ENCODE results near the gene JTB. TPM values are rescaled to one million over a fixed set of nuclear protein-coding genes. Genes with fewer than 3 reads are reported as not detected.

JTB gene
- total and polyA plus RNA-seq, 2 of the 4 experiments (the other 2 are of a cell fraction) = 123 to 138 TPM

DNA sequence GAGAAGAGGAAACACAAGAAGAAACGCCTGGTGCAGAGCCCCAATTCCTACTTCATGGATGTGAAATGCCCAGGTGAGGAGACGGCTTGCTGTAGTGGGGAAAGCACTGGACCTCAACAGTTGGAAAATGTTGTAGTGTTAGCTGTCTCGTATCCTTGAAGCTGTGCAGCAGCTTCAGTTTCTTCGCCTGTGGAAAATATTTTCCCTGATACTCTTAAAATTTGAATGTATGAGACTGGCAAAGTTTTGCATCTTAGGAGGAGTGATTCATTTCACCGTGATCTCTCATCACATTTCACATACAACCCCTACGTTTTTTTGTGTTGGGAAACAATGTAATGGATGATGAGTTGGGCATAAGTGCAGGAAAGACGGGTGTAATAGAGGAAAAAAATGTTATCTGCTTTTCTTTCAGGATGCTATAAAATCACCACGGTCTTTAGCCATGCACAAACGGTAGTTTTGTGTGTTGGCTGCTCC is 13.7 kb upstream of the JTB start:
- peak overlapping the region; percentile 86 for H3K4me2 ChIP-seq (ENCODE audit: low read depth, low read length)
- no peaks in the 10 kb centered on the region for H3K9me3 ChIP-seq (ENCODE audit: control insufficient read depth, insufficient read depth, low read length)
- H2BK20ac ChIP-seq (ENCODE audit: low read depth, low read length) = no peak overlapping the region
- peak overlapping the region; percentile 83 for H3K27ac ChIP-seq (ENCODE audit: insufficient read depth, low read length)
- ChIA-PET POLR2A (ENCODE audit: unreplicated experiment) (no interaction called here), CTCF (no interaction called here)
- ATAC-seq (ENCODE audit: low read depth) (no peak), DNase-seq (no peak)
- 0 out of 2 replicates have a peak, but pooled peaks have one; percentile 7 for TF ChIP-seq CEBPB (IDR thresholded peaks at IDR 0.05; ENCODE audit: low read depth, low read length)
- TF ChIP-seq RCOR1 (IDR thresholded peaks at IDR 0.05; ENCODE audit: insufficient replicate concordance, low read length) = no peak
- H3K23ac ChIP-seq (ENCODE audit: low read depth, low read length) = peak overlapping the region; percentile 99; the same call in 1 of the 2 replicates
- H2BK5ac ChIP-seq (ENCODE audit: low read depth, low read length, poor library complexity, severe bottlenecking) = no peak overlapping the region
- H3K9me1 ChIP-seq (ENCODE audit: insufficient read depth, low read length) = peaks cover 4% of the 10 kb centered on the region; the same call in 1 of the 2 replicates
- WGBS, 2 experiments (ENCODE audit: extremely low coverage in 2 of 2, insufficient read length in 1 of 2) = no CpG with 5 or more reads among the region's 9 CpGs
- in situ Hi-C loops (cut with MboI; ENCODE audit: low sequenced_read_pairs) (no loop called here), intact Hi-C loops (cut with micrococcal nuclease) (loop anchor here (2.0 kb wide), 2 partner anchors 166 to 192 kb away; no protein-coding TSS in a partner anchor), dilution Hi-C loops (cut with HindIII; ENCODE audit: low sequenced_read_pairs, unreplicated experiment) (no loop called here)
- peak overlapping the region; percentile 3 to 99 for H4K8ac ChIP-seq (ENCODE audit: low read depth in 2 of 2, low read length in 2 of 2)
- peaks cover 28% of the 10 kb centered on the region for H3K36me3 ChIP-seq (ENCODE audit: control insufficient read depth, insufficient read depth, low read length)
- H4K91ac ChIP-seq (ENCODE audit: insufficient read depth, low read depth, low read length) = peak overlapping the region; percentile 93; the same call in 1 of the 2 replicates
- 0 out of 2 replicates have a peak overlapping the region, but pooled peaks have one; percentile 64 for H2BK120ac ChIP-seq (ENCODE audit: low read depth, low read length)
- peak overlapping the region; percentile 26; the same call in 1 of the 2 replicates for H4K5ac ChIP-seq (ENCODE audit: low read depth, low read length)
- no peak overlapping the region for H3K18ac ChIP-seq (ENCODE audit: low read depth, low read length)
- peak overlapping the region; percentile 99 for H2AK9ac ChIP-seq (replicated peaks; ENCODE audit: low read depth, low read length, poor library complexity)
- peak overlapping the region; percentile 86 for H3K9ac ChIP-seq (ENCODE audit: low read depth, low read length)
- 0 out of 2 replicates have a peak, but pooled peaks cover 2% of the 10 kb centered on the region for H3K4me1 ChIP-seq (ENCODE audit: control insufficient read depth, insufficient read depth, low read length)
- no peaks in the 10 kb centered on the region for H3K27me3 ChIP-seq (ENCODE audit: control insufficient read depth, insufficient read depth, low read length)
- peak overlapping the region; percentile 99 for H3K4ac ChIP-seq (ENCODE audit: low read depth, low read length)
- no peak overlapping the region for H2AFZ ChIP-seq (replicated peaks; ENCODE audit: low read length, poor library complexity)
- H4K20me1 ChIP-seq (ENCODE audit: insufficient read depth, low read length) = peaks cover 23% of the 10 kb centered on the region; the same call in 1 of the 2 replicates
- peak overlapping the region; percentile 94 for H3K56ac ChIP-seq (ENCODE audit: extremely low read depth, insufficient read depth, low read length)
- peak overlapping the region; percentile 98 for H2AK5ac ChIP-seq (ENCODE audit: low read depth, low read length)
- no peak overlapping the region for H2BK15ac ChIP-seq (ENCODE audit: low read depth, low read length)
- H3K14ac ChIP-seq (replicated peaks; ENCODE audit: low read depth, low read length) = peak overlapping the region; percentile 100
- peaks cover 17 to 41% of the 10 kb centered on the region in 2 experiments for H3K79me1 ChIP-seq (ENCODE audit: low read depth in 1 of 2, low read length in 2 of 2)
- BruUV-seq (replicated peaks) = TSS peak; percentile 94
- peak overlapping the region; percentile 57 for H3K4me3 ChIP-seq (ENCODE audit: insufficient read depth, low read depth, low read length)
